ENCODE results near the gene ANAPC13.

GRCh38 chr3:134504132-134504531 lies 18.3 kb upstream of the ANAPC13 start:
- no peak for TF ChIP-seq POLR2A (IDR thresholded peaks at IDR 0.05)
- TF ChIP-seq, protein P1, sequence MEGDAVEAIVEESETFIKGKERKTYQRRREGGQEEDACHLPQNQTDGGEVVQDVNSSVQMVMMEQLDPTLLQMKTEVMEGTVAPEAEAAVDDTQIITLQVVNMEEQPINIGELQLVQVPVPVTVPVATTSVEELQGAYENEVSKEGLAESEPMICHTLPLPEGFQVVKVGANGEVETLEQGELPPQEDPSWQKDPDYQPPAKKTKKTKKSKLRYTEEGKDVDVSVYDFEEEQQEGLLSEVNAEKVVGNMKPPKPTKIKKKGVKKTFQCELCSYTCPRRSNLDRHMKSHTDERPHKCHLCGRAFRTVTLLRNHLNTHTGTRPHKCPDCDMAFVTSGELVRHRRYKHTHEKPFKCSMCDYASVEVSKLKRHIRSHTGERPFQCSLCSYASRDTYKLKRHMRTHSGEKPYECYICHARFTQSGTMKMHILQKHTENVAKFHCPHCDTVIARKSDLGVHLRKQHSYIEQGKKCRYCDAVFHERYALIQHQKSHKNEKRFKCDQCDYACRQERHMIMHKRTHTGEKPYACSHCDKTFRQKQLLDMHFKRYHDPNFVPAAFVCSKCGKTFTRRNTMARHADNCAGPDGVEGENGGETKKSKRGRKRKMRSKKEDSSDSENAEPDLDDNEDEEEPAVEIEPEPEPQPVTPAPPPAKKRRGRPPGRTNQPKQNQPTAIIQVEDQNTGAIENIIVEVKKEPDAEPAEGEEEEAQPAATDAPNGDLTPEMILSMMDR (IDR thresholded peaks at IDR 0.05) = no peak

All from adrenal gland (tissue), 5 donors.